Measurements from ENCODE around the gene PNPO. TPM values are rescaled to one million over a fixed set of nuclear protein-coding genes. Genes with fewer than 3 reads are reported as not detected.

PNPO gene
- total RNA-seq, 2 experiments from 2014 or later = 14.7 to 33.8 TPM

DNA sequence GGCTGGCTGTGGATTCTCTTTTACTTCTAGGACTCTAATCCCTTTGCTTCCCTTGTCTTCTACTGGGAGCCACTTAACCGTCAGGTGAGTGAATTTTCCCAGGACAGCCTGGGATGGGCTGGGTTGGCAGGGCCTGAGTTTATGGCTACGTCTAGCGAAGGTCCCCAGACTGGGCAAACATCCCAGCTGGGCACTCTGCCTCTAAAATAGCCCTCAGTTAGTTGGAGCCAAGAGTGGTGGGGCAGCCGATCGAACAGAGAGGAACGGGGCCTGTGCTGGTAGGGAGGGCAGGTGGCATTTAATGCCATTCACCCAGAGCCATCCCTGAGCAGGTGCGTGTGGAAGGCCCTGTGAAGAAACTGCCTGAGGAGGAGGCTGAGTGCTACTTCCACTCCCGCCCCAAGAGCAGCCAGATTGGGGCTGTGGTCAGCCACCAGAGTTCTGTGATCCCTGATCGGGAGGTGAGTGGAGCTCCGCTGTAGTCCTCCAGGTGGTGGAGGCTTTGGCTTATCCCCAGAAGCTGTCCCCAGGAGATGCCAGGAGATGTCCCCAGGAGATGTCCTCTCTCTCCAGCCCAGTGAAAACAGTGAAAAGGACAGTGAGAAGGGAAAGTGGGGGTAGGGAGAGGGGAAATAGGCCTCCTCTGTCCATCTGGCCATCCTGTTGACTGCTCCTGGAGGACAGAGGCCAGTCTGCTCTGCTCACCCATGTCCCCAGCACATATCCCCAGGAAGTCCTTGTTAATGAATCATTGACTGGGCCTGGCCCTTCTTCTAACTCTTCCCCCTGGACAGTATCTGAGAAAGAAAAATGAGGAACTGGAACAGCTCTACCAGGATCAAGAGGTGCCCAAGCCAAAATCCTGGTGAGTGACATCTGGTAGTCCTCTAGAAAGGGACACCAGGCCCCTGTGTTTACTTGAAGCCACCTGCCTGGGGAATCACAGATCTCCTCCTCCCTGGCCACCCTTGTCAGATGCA, 4.4 kb downstream of the PNPO start:
- H3K4me1 ChIP-seq (ENCODE audit: insufficient read depth, low read length, poor library complexity, severe bottlenecking) = peaks cover 53% of the 10 kb centered on the region
- H3K4me3 ChIP-seq (ENCODE audit: low read depth, low read length, poor library complexity, severe bottlenecking) = no peak overlapping the region
- ChIA-PET POLR2A (interaction anchor here (0.6 to 1.5 kb wide), 2 partner anchors 25 to 963 kb away, joined by 3 to 4 read pairs; partner anchors contain the start of gene CDK5RAP3), CTCF (ENCODE audit: unreplicated experiment) (interaction anchor here (0.9 kb wide), 1 partner anchor 105 kb away, joined by 3 read pairs; the partner anchor contains the start of gene SCRN2)
- H4K20me1 ChIP-seq (ENCODE audit: insufficient read depth, low read length) = no peaks in the 10 kb centered on the region
- intact Hi-C loops (cut with micrococcal nuclease; ENCODE audit: unreplicated experiment) = no loop called here
- H3K9me2 ChIP-seq (ENCODE audit: insufficient read depth, low read length) = no peaks in the 10 kb centered on the region
- no peak overlapping the region for H2AFZ ChIP-seq (ENCODE audit: low read length)
- H3K36me3 ChIP-seq (ENCODE audit: insufficient read depth, low read length) = peaks cover 42% of the 10 kb centered on the region
- no peak overlapping the region for H3K4me2 ChIP-seq (ENCODE audit: low read length)
- H3K9me3 ChIP-seq (ENCODE audit: low read length) = no peaks in the 10 kb centered on the region
- DNase-seq (ENCODE audit: low spot score) = no peak
- TF ChIP-seq, protein P1, sequence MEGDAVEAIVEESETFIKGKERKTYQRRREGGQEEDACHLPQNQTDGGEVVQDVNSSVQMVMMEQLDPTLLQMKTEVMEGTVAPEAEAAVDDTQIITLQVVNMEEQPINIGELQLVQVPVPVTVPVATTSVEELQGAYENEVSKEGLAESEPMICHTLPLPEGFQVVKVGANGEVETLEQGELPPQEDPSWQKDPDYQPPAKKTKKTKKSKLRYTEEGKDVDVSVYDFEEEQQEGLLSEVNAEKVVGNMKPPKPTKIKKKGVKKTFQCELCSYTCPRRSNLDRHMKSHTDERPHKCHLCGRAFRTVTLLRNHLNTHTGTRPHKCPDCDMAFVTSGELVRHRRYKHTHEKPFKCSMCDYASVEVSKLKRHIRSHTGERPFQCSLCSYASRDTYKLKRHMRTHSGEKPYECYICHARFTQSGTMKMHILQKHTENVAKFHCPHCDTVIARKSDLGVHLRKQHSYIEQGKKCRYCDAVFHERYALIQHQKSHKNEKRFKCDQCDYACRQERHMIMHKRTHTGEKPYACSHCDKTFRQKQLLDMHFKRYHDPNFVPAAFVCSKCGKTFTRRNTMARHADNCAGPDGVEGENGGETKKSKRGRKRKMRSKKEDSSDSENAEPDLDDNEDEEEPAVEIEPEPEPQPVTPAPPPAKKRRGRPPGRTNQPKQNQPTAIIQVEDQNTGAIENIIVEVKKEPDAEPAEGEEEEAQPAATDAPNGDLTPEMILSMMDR (conservative IDR thresholded peaks at IDR 0.05; ENCODE audit: low read length) = no peak
- no peak for TF ChIP-seq EZH2phosphoT487 (IDR thresholded peaks at IDR 0.05; ENCODE audit: borderline replicate concordance, low read depth, low read length)
- peak overlapping the region; percentile 42 for H3K27ac ChIP-seq (ENCODE audit: low read depth, low read length, poor library complexity, severe bottlenecking)
- no TSS peak for BruUV-seq (replicated peaks)
- H3K79me2 ChIP-seq (ENCODE audit: insufficient read depth, low read depth, low read length) = peaks cover 20% of the 10 kb centered on the region

DNA sequence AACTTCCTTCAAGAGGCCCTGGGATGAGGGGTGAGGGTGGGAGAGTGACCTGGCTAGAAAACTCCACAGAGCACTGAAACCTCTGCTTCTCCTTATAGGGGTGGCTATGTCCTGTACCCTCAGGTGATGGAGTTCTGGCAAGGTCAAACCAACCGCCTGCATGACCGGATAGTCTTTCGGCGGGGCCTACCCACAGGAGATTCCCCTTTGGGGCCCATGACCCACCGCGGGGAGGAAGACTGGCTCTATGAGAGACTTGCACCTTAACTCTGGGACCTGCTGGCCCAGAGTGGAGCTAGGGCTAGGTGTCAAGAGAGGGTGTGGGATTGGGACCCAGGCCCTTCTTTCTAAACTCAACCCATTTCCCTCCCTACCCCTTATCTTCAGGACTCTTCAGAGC, 5.1 kb downstream of the PNPO start:
- no peaks in the 10 kb centered on the region for H4K20me1 ChIP-seq (ENCODE audit: insufficient read depth, low read length)
- intact Hi-C loops (cut with micrococcal nuclease; ENCODE audit: unreplicated experiment) = no loop called here
- ChIA-PET POLR2A (interaction anchor here (0.6 to 1.1 kb wide), 2 partner anchors 24 to 174 kb away, joined by 3 to 4 read pairs; no protein-coding TSS in a partner anchor), CTCF (ENCODE audit: unreplicated experiment) (interaction anchor here (0.9 kb wide), 1 partner anchor 106 kb away, joined by 3 read pairs; the partner anchor contains the start of gene SCRN2)
- H3K4me2 ChIP-seq (ENCODE audit: low read length) = no peak overlapping the region
- peaks cover 50% of the 10 kb centered on the region for H3K4me1 ChIP-seq (ENCODE audit: insufficient read depth, low read length, poor library complexity, severe bottlenecking)
- no peak overlapping the region for H3K27ac ChIP-seq (ENCODE audit: low read depth, low read length, poor library complexity, severe bottlenecking)
- BruUV-seq (replicated peaks) = no TSS peak
- H3K4me3 ChIP-seq (ENCODE audit: low read depth, low read length, poor library complexity, severe bottlenecking) = no peak overlapping the region
- no peaks in the 10 kb centered on the region for H3K9me3 ChIP-seq (ENCODE audit: low read length)
- peaks cover 42% of the 10 kb centered on the region for H3K36me3 ChIP-seq (ENCODE audit: insufficient read depth, low read length)
- no peak overlapping the region for H2AFZ ChIP-seq (ENCODE audit: low read length)
- no peaks in the 10 kb centered on the region for H3K9me2 ChIP-seq (ENCODE audit: insufficient read depth, low read length)
- DNase-seq (ENCODE audit: low spot score) = no peak
- no peak for TF ChIP-seq EZH2phosphoT487 (IDR thresholded peaks at IDR 0.05; ENCODE audit: borderline replicate concordance, low read depth, low read length)
- TF ChIP-seq, protein P1 (conservative IDR thresholded peaks at IDR 0.05; ENCODE audit: low read length) = no peak
- H3K79me2 ChIP-seq (ENCODE audit: insufficient read depth, low read depth, low read length) = peaks cover 20% of the 10 kb centered on the region

Measured in OCI-LY7 (cell line).